ENCODE data around the gene SETD3. TPM values are rescaled to one million over a fixed set of nuclear protein-coding genes. Genes with fewer than 3 reads are reported as not detected.

The SETD3 gene
- total and polyA plus RNA-seq, 2 donors (not counting 1 experiment from before 2014, with no cell fraction given), result 11.0 to 32.1 TPM

DNA sequence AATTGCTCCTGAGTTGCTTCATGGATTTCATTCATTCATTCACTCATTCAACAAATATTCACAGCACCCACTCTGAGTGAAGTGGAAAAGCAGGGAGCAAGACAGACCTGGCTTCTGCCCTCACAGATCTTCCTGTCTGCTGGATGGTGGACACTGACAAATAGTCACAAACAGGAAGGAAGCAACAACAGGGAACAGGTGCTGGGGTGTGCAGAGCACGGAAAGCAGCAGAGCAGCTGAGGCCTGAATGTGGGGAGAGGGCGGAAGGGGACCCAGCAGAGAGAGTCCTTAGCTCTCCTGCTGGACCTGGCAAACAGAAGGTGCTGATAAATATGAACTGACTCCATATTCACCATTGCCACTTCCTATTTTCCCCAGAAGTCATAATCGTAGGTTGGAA, 54.4 kb downstream of the SETD3 start:
- no peak overlapping the region for H3K27ac Mint-ChIP-seq

GRCh38 chr14:99425272-99425681, 55.4 kb downstream of the SETD3 start:
- 98% methylated on average over 11 of the region's 11 CpGs for WGBS (ENCODE audit: insufficient coverage)
- H3K4me3 Mint-ChIP-seq, result no peak overlapping the region
- H3K4me2 ChIP-seq (replicated peaks; ENCODE audit: low read depth, low read length, poor library complexity, severe bottlenecking), result peak overlapping the region; percentile 19

More for the DNA sequence above, 54.4 kb downstream of the SETD3 start:
- Mint-ChIP-seq H3K9me3 (ENCODE audit: insufficient read depth) (peaks cover 6% of the 10 kb centered on the region), H3K4me1 (peaks cover 39% of the 10 kb centered on the region), H3K27me3 (no peaks in the 10 kb centered on the region), H3K4me3 (no peak overlapping the region)
- Histone ChIP-seq H3K79me2 (ENCODE audit: control insufficient read depth, insufficient read depth, low read length) (peaks cover 16% of the 10 kb centered on the region), H3K4me3 (ENCODE audit: control extremely low read depth in 1 of 5, extremely low read depth in 1 of 5, insufficient read depth in 1 of 5, low read depth in 2 of 5, low read length in 4 of 5) (no peak overlapping the region), H4K20me1 (ENCODE audit: control insufficient read depth, insufficient read depth, low read length, poor library complexity, severe bottlenecking) (no peaks in the 10 kb centered on the region), H3K9ac (ENCODE audit: low read length) (no peak overlapping the region), H2AFZ (ENCODE audit: insufficient read depth, low read depth, low read length, poor library complexity, severe bottlenecking) (no peak overlapping the region), H3K4me1 (ENCODE audit: control insufficient read depth in 2 of 2, insufficient read depth in 2 of 2, low read length in 2 of 2) (peaks cover 16 to 18% of the 10 kb centered on the region in 2 donors), H3K9me3 (ENCODE audit: control extremely low read depth in 1 of 3, control insufficient read depth in 2 of 3, insufficient read depth in 1 of 3, low read length in 2 of 3) (peaks cover 0 to 11% (median 7%) of the 10 kb centered on the region in 3 donors), H3K27me3 (replicated peaks in 1 of 4; ENCODE audit: control extremely low read depth in 1 of 4, control insufficient read depth in 3 of 4, insufficient read depth in 4 of 4, low read length in 3 of 4) (no peaks in the 10 kb centered on the region), H3K27ac (ENCODE audit: low read length in 2 of 2) (no peak overlapping the region), H3K4me2 (replicated peaks; ENCODE audit: low read depth, low read length, poor library complexity, severe bottlenecking) (no peak overlapping the region), H3K36me3 (replicated peaks in 1 of 2; ENCODE audit: control extremely low read depth in 1 of 2, control insufficient read depth in 1 of 2, extremely low read depth in 1 of 2, insufficient read depth in 2 of 2, low read length in 1 of 2) (peaks cover 0 to 16% of the 10 kb centered on the region in 2 experiments)
- CTCF ChIA-PET, result interaction anchor here (1.6 to 2.6 kb wide), 2 partner anchors 10 to 11 kb away, joined by 7 to 16 read pairs; no protein-coding TSS in a partner anchor
- intact Hi-C loops (cut with micrococcal nuclease), result no loop called here
- ATAC-seq (ENCODE audit: low read depth), result no peak
- WGBS (ENCODE audit: insufficient coverage), result 72% methylated on average over 2 of the region's 3 CpGs
- POLR2A ChIA-PET, result no interaction called here
- TF ChIP-seq, protein P1, sequence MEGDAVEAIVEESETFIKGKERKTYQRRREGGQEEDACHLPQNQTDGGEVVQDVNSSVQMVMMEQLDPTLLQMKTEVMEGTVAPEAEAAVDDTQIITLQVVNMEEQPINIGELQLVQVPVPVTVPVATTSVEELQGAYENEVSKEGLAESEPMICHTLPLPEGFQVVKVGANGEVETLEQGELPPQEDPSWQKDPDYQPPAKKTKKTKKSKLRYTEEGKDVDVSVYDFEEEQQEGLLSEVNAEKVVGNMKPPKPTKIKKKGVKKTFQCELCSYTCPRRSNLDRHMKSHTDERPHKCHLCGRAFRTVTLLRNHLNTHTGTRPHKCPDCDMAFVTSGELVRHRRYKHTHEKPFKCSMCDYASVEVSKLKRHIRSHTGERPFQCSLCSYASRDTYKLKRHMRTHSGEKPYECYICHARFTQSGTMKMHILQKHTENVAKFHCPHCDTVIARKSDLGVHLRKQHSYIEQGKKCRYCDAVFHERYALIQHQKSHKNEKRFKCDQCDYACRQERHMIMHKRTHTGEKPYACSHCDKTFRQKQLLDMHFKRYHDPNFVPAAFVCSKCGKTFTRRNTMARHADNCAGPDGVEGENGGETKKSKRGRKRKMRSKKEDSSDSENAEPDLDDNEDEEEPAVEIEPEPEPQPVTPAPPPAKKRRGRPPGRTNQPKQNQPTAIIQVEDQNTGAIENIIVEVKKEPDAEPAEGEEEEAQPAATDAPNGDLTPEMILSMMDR (IDR thresholded peaks at IDR 0.05), result no peak
- no peak for TF ChIP-seq EZH2 (IDR thresholded peaks at IDR 0.05; ENCODE audit: borderline replicate concordance, insufficient read depth, low read depth, low read length, poor library complexity, severe bottlenecking)
- no peak for DNase-seq

More at GRCh38 chr14:99425272-99425681, 55.4 kb downstream of the SETD3 start:
- no peak overlapping the region for H2AFZ ChIP-seq (ENCODE audit: insufficient read depth, low read depth, low read length, poor library complexity, severe bottlenecking)
- no peak overlapping the region for H3K9ac ChIP-seq (ENCODE audit: low read length)
- ChIA-PET CTCF (interaction anchor here (2.6 kb wide), 1 partner anchor 9 kb away, joined by 16 read pairs; no protein-coding TSS in a partner anchor), POLR2A (no interaction called here)
- DNase-seq (no peak), ATAC-seq (ENCODE audit: low read depth) (no peak)
- H4K20me1 ChIP-seq (ENCODE audit: control insufficient read depth, insufficient read depth, low read length, poor library complexity, severe bottlenecking), result no peaks in the 10 kb centered on the region
- peaks cover 0 to 11% (median 7%) of the 10 kb centered on the region in 3 donors for H3K9me3 ChIP-seq (ENCODE audit: control extremely low read depth in 1 of 3, control insufficient read depth in 2 of 3, insufficient read depth in 1 of 3, low read length in 2 of 3)
- H3K4me3 ChIP-seq (ENCODE audit: control extremely low read depth in 1 of 5, extremely low read depth in 1 of 5, insufficient read depth in 1 of 5, low read depth in 2 of 5, low read length in 4 of 5), result no peak overlapping the region
- Mint-ChIP-seq H3K27me3 (no peaks in the 10 kb centered on the region), H3K4me1 (peaks cover 32% of the 10 kb centered on the region), H3K27ac (no peak overlapping the region), H3K9me3 (ENCODE audit: insufficient read depth) (peaks cover 6% of the 10 kb centered on the region)
- H3K27me3 ChIP-seq (replicated peaks in 1 of 4; ENCODE audit: control extremely low read depth in 1 of 4, control insufficient read depth in 3 of 4, insufficient read depth in 4 of 4, low read length in 3 of 4), result no peaks in the 10 kb centered on the region
- intact Hi-C loops (cut with micrococcal nuclease), result no loop called here
- peaks cover 12% of the 10 kb centered on the region for H3K79me2 ChIP-seq (ENCODE audit: control insufficient read depth, insufficient read depth, low read length)
- no peak for TF ChIP-seq EZH2 (IDR thresholded peaks at IDR 0.05; ENCODE audit: borderline replicate concordance, insufficient read depth, low read depth, low read length, poor library complexity, severe bottlenecking)
- TF ChIP-seq, protein P1 (IDR thresholded peaks at IDR 0.05), result no peak
- H3K36me3 ChIP-seq (replicated peaks in 1 of 2; ENCODE audit: control extremely low read depth in 1 of 2, control insufficient read depth in 1 of 2, extremely low read depth in 1 of 2, insufficient read depth in 2 of 2, low read length in 1 of 2), result peaks cover 0 to 16% of the 10 kb centered on the region in 2 experiments
- H3K4me1 ChIP-seq (ENCODE audit: control insufficient read depth in 2 of 2, insufficient read depth in 2 of 2, low read length in 2 of 2), result peaks cover 10 to 12% of the 10 kb centered on the region in 2 donors
- H3K27ac ChIP-seq (ENCODE audit: low read length in 2 of 2), result no peak overlapping the region
